Measurements from ENCODE around the gene TFB2M.

- peak; percentile 26; the same call in 1 of the 2 replicates for TF ChIP-seq POLR2AphosphoS5 (IDR thresholded peaks at IDR 0.05; ENCODE audit: low read length)
- TF ChIP-seq RAD21 (IDR thresholded peaks at IDR 0.05; ENCODE audit: insufficient read depth, low read depth, low read length), result no peak
- no peak for TF ChIP-seq CBFB (IDR thresholded peaks at IDR 0.05; ENCODE audit: low read depth)
- TF ChIP-seq, protein P1, sequence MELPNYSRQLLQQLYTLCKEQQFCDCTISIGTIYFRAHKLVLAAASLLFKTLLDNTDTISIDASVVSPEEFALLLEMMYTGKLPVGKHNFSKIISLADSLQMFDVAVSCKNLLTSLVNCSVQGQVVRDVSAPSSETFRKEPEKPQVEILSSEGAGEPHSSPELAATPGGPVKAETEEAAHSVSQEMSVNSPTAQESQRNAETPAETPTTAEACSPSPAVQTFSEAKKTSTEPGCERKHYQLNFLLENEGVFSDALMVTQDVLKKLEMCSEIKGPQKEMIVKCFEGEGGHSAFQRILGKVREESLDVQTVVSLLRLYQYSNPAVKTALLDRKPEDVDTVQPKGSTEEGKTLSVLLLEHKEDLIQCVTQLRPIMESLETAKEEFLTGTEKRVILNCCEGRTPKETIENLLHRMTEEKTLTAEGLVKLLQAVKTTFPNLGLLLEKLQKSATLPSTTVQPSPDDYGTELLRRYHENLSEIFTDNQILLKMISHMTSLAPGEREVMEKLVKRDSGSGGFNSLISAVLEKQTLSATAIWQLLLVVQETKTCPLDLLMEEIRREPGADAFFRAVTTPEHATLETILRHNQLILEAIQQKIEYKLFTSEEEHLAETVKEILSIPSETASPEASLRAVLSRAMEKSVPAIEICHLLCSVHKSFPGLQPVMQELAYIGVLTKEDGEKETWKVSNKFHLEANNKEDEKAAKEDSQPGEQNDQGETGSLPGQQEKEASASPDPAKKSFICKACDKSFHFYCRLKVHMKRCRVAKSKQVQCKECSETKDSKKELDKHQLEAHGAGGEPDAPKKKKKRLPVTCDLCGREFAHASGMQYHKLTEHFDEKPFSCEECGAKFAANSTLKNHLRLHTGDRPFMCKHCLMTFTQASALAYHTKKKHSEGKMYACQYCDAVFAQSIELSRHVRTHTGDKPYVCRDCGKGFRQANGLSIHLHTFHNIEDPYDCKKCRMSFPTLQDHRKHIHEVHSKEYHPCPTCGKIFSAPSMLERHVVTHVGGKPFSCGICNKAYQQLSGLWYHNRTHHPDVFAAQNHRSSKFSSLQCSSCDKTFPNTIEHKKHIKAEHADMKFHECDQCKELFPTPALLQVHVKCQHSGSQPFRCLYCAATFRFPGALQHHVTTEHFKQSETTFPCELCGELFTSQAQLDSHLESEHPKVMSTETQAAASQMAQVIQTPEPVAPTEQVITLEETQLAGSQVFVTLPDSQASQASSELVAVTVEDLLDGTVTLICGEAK (IDR thresholded peaks at IDR 0.05; ENCODE audit: borderline replicate concordance), result no peak
- no peak for TF ChIP-seq EED (IDR thresholded peaks at IDR 0.05; ENCODE audit: low read depth)
- peak; percentile 13; the same call in 1 of the 2 replicates for TF ChIP-seq CREM (IDR thresholded peaks at IDR 0.05; ENCODE audit: low read depth)
- TF ChIP-seq, protein P2, sequence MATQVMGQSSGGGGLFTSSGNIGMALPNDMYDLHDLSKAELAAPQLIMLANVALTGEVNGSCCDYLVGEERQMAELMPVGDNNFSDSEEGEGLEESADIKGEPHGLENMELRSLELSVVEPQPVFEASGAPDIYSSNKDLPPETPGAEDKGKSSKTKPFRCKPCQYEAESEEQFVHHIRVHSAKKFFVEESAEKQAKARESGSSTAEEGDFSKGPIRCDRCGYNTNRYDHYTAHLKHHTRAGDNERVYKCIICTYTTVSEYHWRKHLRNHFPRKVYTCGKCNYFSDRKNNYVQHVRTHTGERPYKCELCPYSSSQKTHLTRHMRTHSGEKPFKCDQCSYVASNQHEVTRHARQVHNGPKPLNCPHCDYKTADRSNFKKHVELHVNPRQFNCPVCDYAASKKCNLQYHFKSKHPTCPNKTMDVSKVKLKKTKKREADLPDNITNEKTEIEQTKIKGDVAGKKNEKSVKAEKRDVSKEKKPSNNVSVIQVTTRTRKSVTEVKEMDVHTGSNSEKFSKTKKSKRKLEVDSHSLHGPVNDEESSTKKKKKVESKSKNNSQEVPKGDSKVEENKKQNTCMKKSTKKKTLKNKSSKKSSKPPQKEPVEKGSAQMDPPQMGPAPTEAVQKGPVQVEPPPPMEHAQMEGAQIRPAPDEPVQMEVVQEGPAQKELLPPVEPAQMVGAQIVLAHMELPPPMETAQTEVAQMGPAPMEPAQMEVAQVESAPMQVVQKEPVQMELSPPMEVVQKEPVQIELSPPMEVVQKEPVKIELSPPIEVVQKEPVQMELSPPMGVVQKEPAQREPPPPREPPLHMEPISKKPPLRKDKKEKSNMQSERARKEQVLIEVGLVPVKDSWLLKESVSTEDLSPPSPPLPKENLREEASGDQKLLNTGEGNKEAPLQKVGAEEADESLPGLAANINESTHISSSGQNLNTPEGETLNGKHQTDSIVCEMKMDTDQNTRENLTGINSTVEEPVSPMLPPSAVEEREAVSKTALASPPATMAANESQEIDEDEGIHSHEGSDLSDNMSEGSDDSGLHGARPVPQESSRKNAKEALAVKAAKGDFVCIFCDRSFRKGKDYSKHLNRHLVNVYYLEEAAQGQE (IDR thresholded peaks at IDR 0.05; ENCODE audit: low read depth, low read length), result no peak; the same call in 1 of the 2 replicates
- TF ChIP-seq, protein P3, sequence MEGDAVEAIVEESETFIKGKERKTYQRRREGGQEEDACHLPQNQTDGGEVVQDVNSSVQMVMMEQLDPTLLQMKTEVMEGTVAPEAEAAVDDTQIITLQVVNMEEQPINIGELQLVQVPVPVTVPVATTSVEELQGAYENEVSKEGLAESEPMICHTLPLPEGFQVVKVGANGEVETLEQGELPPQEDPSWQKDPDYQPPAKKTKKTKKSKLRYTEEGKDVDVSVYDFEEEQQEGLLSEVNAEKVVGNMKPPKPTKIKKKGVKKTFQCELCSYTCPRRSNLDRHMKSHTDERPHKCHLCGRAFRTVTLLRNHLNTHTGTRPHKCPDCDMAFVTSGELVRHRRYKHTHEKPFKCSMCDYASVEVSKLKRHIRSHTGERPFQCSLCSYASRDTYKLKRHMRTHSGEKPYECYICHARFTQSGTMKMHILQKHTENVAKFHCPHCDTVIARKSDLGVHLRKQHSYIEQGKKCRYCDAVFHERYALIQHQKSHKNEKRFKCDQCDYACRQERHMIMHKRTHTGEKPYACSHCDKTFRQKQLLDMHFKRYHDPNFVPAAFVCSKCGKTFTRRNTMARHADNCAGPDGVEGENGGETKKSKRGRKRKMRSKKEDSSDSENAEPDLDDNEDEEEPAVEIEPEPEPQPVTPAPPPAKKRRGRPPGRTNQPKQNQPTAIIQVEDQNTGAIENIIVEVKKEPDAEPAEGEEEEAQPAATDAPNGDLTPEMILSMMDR (IDR thresholded peaks at IDR 0.05 in 2 of 3, conservative IDR thresholded peaks at IDR 0.05 in 1 of 3; ENCODE audit: control insufficient read depth in 2 of 3, extremely low read depth in 1 of 3, insufficient read depth in 1 of 3, low read depth in 3 of 3, low read length in 3 of 3), result no peak; a peak in 1 of 6 replicates
- TF ChIP-seq, protein P4, sequence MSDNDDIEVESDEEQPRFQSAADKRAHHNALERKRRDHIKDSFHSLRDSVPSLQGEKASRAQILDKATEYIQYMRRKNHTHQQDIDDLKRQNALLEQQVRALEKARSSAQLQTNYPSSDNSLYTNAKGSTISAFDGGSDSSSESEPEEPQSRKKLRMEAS (IDR thresholded peaks at IDR 0.05; ENCODE audit: low read depth, low read length), result no peak; the same call in 1 of the 2 replicates
- peak; percentile 81 for TF ChIP-seq POLR2A (IDR thresholded peaks at IDR 0.05; ENCODE audit: low read depth, low read length)
- TF ChIP-seq EZH2 (IDR thresholded peaks at IDR 0.05; ENCODE audit: borderline replicate concordance, control insufficient read depth, low read depth, low read length), result no peak
- no peak for TF ChIP-seq YY1 (IDR thresholded peaks at IDR 0.05; ENCODE audit: low read depth, low read length)
- no peak for TF ChIP-seq HDAC2 (IDR thresholded peaks at IDR 0.05)
These were observed 59.2 kb downstream of the TFB2M start, which contains the start of gene SMYD3 for GRCh38 chr1:246506674-246507481.
